Measurements from ENCODE around the gene MED31.
"Not testable (repeated sequence)": the region's sequence is repeated elsewhere in the genome, so short reads cannot be mapped to it uniquely, and the experiment has no call there.

The MED31 gene

GRCh38 chr17:6668727-6669425 is 17.5 kb upstream of the MED31 start:
- Histone ChIP-seq H2AFZ (no peak overlapping the region), H3K36me3 (ENCODE audit: control insufficient read depth, insufficient read depth, low read length) (no peaks in the 10 kb centered on the region), H3K4me1 (no peaks in the 10 kb centered on the region), H3K27ac (no peak overlapping the region), H3K79me2 (no peaks in the 10 kb centered on the region), H3K4me3 (ENCODE audit: low read depth, low read length) (no peak overlapping the region), H3K9ac (no peak overlapping the region), H3K4me2 (ENCODE audit: low read length) (no peak overlapping the region), H3K9me3 (ENCODE audit: control insufficient read depth, low read length) (no peaks in the 10 kb centered on the region), H3K27me3 (ENCODE audit: control insufficient read depth, insufficient read depth, low read length) (no peaks in the 10 kb centered on the region)
- TF ChIP-seq, protein P1, sequence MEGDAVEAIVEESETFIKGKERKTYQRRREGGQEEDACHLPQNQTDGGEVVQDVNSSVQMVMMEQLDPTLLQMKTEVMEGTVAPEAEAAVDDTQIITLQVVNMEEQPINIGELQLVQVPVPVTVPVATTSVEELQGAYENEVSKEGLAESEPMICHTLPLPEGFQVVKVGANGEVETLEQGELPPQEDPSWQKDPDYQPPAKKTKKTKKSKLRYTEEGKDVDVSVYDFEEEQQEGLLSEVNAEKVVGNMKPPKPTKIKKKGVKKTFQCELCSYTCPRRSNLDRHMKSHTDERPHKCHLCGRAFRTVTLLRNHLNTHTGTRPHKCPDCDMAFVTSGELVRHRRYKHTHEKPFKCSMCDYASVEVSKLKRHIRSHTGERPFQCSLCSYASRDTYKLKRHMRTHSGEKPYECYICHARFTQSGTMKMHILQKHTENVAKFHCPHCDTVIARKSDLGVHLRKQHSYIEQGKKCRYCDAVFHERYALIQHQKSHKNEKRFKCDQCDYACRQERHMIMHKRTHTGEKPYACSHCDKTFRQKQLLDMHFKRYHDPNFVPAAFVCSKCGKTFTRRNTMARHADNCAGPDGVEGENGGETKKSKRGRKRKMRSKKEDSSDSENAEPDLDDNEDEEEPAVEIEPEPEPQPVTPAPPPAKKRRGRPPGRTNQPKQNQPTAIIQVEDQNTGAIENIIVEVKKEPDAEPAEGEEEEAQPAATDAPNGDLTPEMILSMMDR (IDR thresholded peaks at IDR 0.05): no peak

DNA sequence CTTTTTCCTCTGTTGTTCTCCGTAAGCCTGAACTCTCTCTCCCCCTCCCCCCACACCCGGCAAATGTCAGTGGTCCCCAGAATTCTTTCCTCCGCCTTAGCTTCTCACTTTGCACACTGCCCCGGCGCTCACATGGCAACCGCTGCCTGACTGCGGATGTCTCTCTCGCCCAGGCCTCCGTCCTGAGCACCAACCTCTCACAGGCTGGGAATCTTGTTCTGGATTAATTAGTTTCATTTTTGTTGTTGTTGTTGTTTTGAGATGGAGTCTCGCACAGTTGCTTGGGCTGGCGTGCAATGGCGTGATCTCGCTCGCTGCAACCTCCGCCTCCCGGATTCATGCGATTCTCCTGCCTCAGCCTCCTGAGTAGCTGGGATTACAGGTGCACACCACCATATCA is 16.8 kb upstream of the MED31 start:
- Histone ChIP-seq H3K4me1 (no peaks in the 10 kb centered on the region), H2AFZ (no peak overlapping the region), H3K4me3 (ENCODE audit: low read depth, low read length) (no peak overlapping the region), H3K27me3 (ENCODE audit: control insufficient read depth, insufficient read depth, low read length) (no peaks in the 10 kb centered on the region), H3K9ac (no peak overlapping the region), H3K9me3 (ENCODE audit: control insufficient read depth, low read length) (no peaks in the 10 kb centered on the region), H3K79me2 (no peaks in the 10 kb centered on the region), H3K36me3 (ENCODE audit: control insufficient read depth, insufficient read depth, low read length) (no peaks in the 10 kb centered on the region), H3K27ac (no peak overlapping the region), H3K4me2 (ENCODE audit: low read length) (no peak overlapping the region)
- TF ChIP-seq, protein P1 (IDR thresholded peaks at IDR 0.05): no peak

- Histone ChIP-seq H3K9me3 (ENCODE audit: control insufficient read depth, low read length) (no peaks in the 10 kb centered on the region), H3K4me3 (ENCODE audit: low read depth, low read length) (no peak overlapping the region), H3K27me3 (ENCODE audit: control insufficient read depth, insufficient read depth, low read length) (no peaks in the 10 kb centered on the region), H3K4me2 (ENCODE audit: low read length) (no peak overlapping the region), H3K79me2 (no peaks in the 10 kb centered on the region), H3K9ac (no peak overlapping the region), H3K4me1 (no peaks in the 10 kb centered on the region), H3K27ac (no peak overlapping the region), H2AFZ (no peak overlapping the region), H3K36me3 (ENCODE audit: control insufficient read depth, insufficient read depth, low read length) (no peaks in the 10 kb centered on the region)
- TF ChIP-seq, protein P1 (IDR thresholded peaks at IDR 0.05): no peak
Measured at GRCh38 chr17:6667516-6667915, 16.1 kb upstream of the MED31 start.

GRCh38 chr17:6666557-6666956 is 15.2 kb upstream of the MED31 start:
- Histone ChIP-seq H3K4me2 (ENCODE audit: low read length) (no peak overlapping the region), H2AFZ (no peak overlapping the region), H3K27me3 (ENCODE audit: control insufficient read depth, insufficient read depth, low read length) (no peaks in the 10 kb centered on the region), H3K79me2 (no peaks in the 10 kb centered on the region), H3K4me1 (no peaks in the 10 kb centered on the region), H3K4me3 (ENCODE audit: low read depth, low read length) (no peak overlapping the region), H3K9me3 (ENCODE audit: control insufficient read depth, low read length) (no peaks in the 10 kb centered on the region), H3K9ac (no peak overlapping the region), H3K27ac (no peak overlapping the region), H3K36me3 (ENCODE audit: control insufficient read depth, insufficient read depth, low read length) (no peaks in the 10 kb centered on the region)
- TF ChIP-seq, protein P1 (IDR thresholded peaks at IDR 0.05): no peak

DNA sequence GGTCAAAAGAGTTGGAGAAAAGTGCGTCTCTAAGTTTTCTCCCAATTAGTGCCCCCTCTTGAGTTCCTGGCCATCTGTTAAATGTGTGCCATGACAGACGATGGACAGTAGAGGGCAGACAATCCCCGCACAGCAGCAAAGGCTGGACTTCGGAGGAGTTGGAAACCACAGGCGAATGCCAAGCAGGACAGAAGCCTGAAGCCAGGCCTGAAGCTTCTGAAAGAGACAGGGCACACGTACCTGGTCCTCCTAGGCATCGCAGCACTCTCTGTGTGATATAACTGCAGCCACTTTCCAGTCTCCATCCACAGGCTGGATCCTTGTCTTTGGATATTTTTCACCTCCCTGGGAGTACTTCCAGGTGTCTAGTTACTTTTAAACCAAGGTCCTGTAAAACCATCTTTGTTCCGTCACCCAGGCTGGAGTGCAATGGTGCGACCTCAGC is 14.7 kb upstream of the MED31 start:
- H3K4me1 ChIP-seq: no peaks in the 10 kb centered on the region
- no peaks in the 10 kb centered on the region for H3K79me2 ChIP-seq
- TF ChIP-seq, protein P1 (IDR thresholded peaks at IDR 0.05): peak; percentile 92
- no peak overlapping the region for H3K9ac ChIP-seq
- H3K4me3 ChIP-seq (ENCODE audit: low read depth, low read length): no peak overlapping the region
- no peaks in the 10 kb centered on the region for H3K27me3 ChIP-seq (ENCODE audit: control insufficient read depth, insufficient read depth, low read length)
- no peak overlapping the region for H3K27ac ChIP-seq
- H3K36me3 ChIP-seq (ENCODE audit: control insufficient read depth, insufficient read depth, low read length): no peaks in the 10 kb centered on the region
- H3K4me2 ChIP-seq (ENCODE audit: low read length): no peak overlapping the region
- H3K9me3 ChIP-seq (ENCODE audit: control insufficient read depth, low read length): no peaks in the 10 kb centered on the region
- peak overlapping the region; percentile 1 for H2AFZ ChIP-seq

GRCh38 chr17:6663200-6663599 is 11.8 kb upstream of the MED31 start:
- H3K36me3 ChIP-seq (ENCODE audit: control insufficient read depth, insufficient read depth, low read length); H3K4me2 ChIP-seq (ENCODE audit: low read length); H3K9ac ChIP-seq; H2AFZ ChIP-seq; H3K79me2 ChIP-seq; H3K4me1 ChIP-seq; H3K27me3 ChIP-seq (ENCODE audit: control insufficient read depth, insufficient read depth, low read length); H3K27ac ChIP-seq; H3K9me3 ChIP-seq (ENCODE audit: control insufficient read depth, low read length); H3K4me3 ChIP-seq (ENCODE audit: low read depth, low read length): not testable (repeated sequence)

Data from parathyroid adenoma (tissue), 2 donors.